GM23338 (cell line): ENCODE measurements around the gene EPHA8. TPM values are rescaled to one million over a fixed set of nuclear protein-coding genes. Genes with fewer than 3 reads are reported as not detected.

ENCODE experiments used
- ATAC-seq: fragments of 200-7000 bp; cut with Tn5 transposase; 3 replicates; pipeline ENCODE4 v1.9.1; 2020
- DNase-seq: peaks from one replicate; pipeline ENCODE4 v3.0.0-alpha.2; 2015; ENCODE audit warnings: low spot score
- H2AFZ ChIP-seq: fragments of 200-600 bp; sonication (generic); 2 replicates; pipeline ENCODE4 v1.8.0; 2016; ENCODE audit warnings: antibody characterized with exemption, mild to moderate bottlenecking, moderate library complexity
- H3F3A ChIP-seq: fragments of 200-600 bp; sonication (generic); replicated peaks from 2 replicates; pipeline ENCODE4 v1.8.0; 2017; ENCODE audit warnings: antibody characterized with exemption, mixed run types, low read depth
- H3K27ac ChIP-seq: fragments of 200-600 bp; sonication (generic); 2 replicates; pipeline ENCODE4 v1.6.1; 2016; ENCODE audit warnings: low read depth
- H3K27me3 ChIP-seq: fragments of 200-600 bp; sonication (generic); 2 replicates; pipeline ENCODE4 v1.8.0; 2016; ENCODE audit warnings: mild to moderate bottlenecking, mixed run types, moderate library complexity; ENCODE audit not compliant: insufficient read depth
- H3K36me3 ChIP-seq: fragments of 200-600 bp; sonication (generic); 2 replicates; pipeline ENCODE4 v1.8.0; 2016; ENCODE audit warnings: mild to moderate bottlenecking; ENCODE audit not compliant: insufficient read depth
- H3K4me1 ChIP-seq: fragments of 200-600 bp; sonication (generic); 2 replicates; pipeline ENCODE4 v1.8.0; 2016; ENCODE audit warnings: mild to moderate bottlenecking, moderate library complexity; ENCODE audit not compliant: insufficient read depth
- H3K4me2 ChIP-seq: fragments of 200-600 bp; sonication (generic); 2 replicates; pipeline ENCODE4 v1.7.1; 2017; ENCODE audit warnings: mixed run types
- H3K4me3 ChIP-seq: fragments of 200-600 bp; sonication (generic); 2 replicates; pipeline ENCODE4 v1.6.1; 2016; ENCODE audit warnings: mixed run types
- H3K79me2 ChIP-seq: fragments of 200-600 bp; sonication (generic); replicated peaks from 2 replicates; pipeline ENCODE4 v1.8.0; 2017; ENCODE audit warnings: mild to moderate bottlenecking; ENCODE audit not compliant: insufficient read depth
- H3K9me2 ChIP-seq: fragments of 200-600 bp; sonication (generic); 2 replicates; pipeline ENCODE4 v1.8.0; 2017; ENCODE audit not compliant: insufficient read depth
- H4K20me1 ChIP-seq: fragments of 200-600 bp; sonication (generic); replicated peaks from 2 replicates; pipeline ENCODE4 v1.8.0; 2017; ENCODE audit warnings: mild to moderate bottlenecking; ENCODE audit not compliant: insufficient read depth
- H3K27ac Mint-ChIP-seq: 2 replicates; pipeline ENCODE4 v1.8.0; 2020; ENCODE audit warnings: inconsistent platforms, mild to moderate bottlenecking, moderate library complexity, mixed read lengths
- H3K27me3 Mint-ChIP-seq: 3 replicates; pipeline ENCODE4 v1.8.0; 2022; ENCODE audit warnings: low read depth, mild to moderate bottlenecking, moderate library complexity, mixed read lengths, inconsistent platforms; ENCODE audit not compliant: insufficient read depth, poor library complexity
- H3K36me3 Mint-ChIP-seq: 3 replicates; pipeline ENCODE4 v1.8.0; 2021; ENCODE audit warnings: low read depth, mild to moderate bottlenecking, inconsistent platforms, moderate library complexity, mixed read lengths
- H3K4me1 Mint-ChIP-seq: 3 replicates; pipeline ENCODE4 v1.8.0; 2020; ENCODE audit warnings: mild to moderate bottlenecking, inconsistent platforms, mixed read lengths
- H3K4me3 Mint-ChIP-seq: 3 replicates; pipeline ENCODE4 v1.8.0; 2021; ENCODE audit warnings: moderate library complexity, mild to moderate bottlenecking, inconsistent platforms, mixed read lengths
- H3K9me3 Mint-ChIP-seq: 3 replicates; pipeline ENCODE4 v1.8.0; 2020; ENCODE audit warnings: moderate library complexity, mild to moderate bottlenecking, inconsistent platforms, mixed read lengths
- CREB1 ChIP-seq: fragments of 250-450 bp; sonication (Bioruptor Pico); IDR thresholded peaks from 2 replicates; pipeline ENCODE4 v1.5.0; 2020; ENCODE audit warnings: low read depth, mild to moderate bottlenecking, moderate library complexity
- EZH2 ChIP-seq: fragments of 200-600 bp; sonication (generic); IDR thresholded peaks from one replicate; pipeline ENCODE4 v1.8.0; 2017; ENCODE audit warnings: antibody characterized with exemption, mild to moderate bottlenecking, low read depth; ENCODE audit not compliant: unreplicated experiment
- EZH2phosphoT487 ChIP-seq: fragments of 200-600 bp; sonication (generic); IDR thresholded peaks from one replicate; pipeline ENCODE4 v1.8.1; 2018; ENCODE audit warnings: antibody characterized with exemption; ENCODE audit not compliant: unreplicated experiment
- JUNB ChIP-seq: IDR thresholded peaks from one replicate; pipeline ENCODE4 v1.6.1; 2016; ENCODE audit warnings: antibody characterized with exemption; ENCODE audit not compliant: unreplicated experiment
- NANOG ChIP-seq: IDR thresholded peaks from 2 replicates; pipeline ENCODE4 v1.6.1; 2016; ENCODE audit warnings: antibody characterized with exemption, borderline replicate concordance
- POLR2AphosphoS5 ChIP-seq: IDR thresholded peaks from 2 replicates; pipeline ENCODE4 v1.6.1; 2016; ENCODE audit warnings: antibody characterized with exemption, low read depth
- STAT1 ChIP-seq: IDR thresholded peaks from one replicate; pipeline ENCODE4 v1.6.1; 2016; ENCODE audit warnings: antibody characterized with exemption; ENCODE audit not compliant: unreplicated experiment
- ZNF114 ChIP-seq: fragments of 250-450 bp; sonication (Bioruptor Pico); IDR thresholded peaks from 2 replicates; pipeline ENCODE4 v1.5.0; 2020; ENCODE audit warnings: mild to moderate bottlenecking, moderate library complexity
- ZNF331 ChIP-seq: fragments of 250-450 bp; sonication (Bioruptor Pico); IDR thresholded peaks from 2 replicates; pipeline ENCODE4 v1.5.0; 2020; ENCODE audit warnings: low read depth, mild to moderate bottlenecking, moderate library complexity
- polyA plus RNA-seq: library from polyadenylated mRNA; unstranded; fragments of >200 nt; fragmentation: Nextera tagmentation; extraction: Ambion mirVana; gene quantifications from 2 replicates; pipeline ENCODE4 v1.2.1, GENCODE V29; 2016
- total RNA-seq: library from RNA; depleted of rRNA; stranded (reverse); fragments of >200 nt; shearing (Covaris generic); gene quantifications from 2 replicates; pipeline ENCODE4 v1.2.3, GENCODE V29; 2014
- TF ChIP-seq, protein P1 (sequence below): IDR thresholded peaks from 2 replicates; pipeline ENCODE4 v1.6.1; 2016; ENCODE audit warnings: antibody characterized with exemption
- TF ChIP-seq, protein P2 (sequence below): IDR thresholded peaks from one replicate; pipeline ENCODE4 v1.6.1; 2018; ENCODE audit warnings: antibody characterized with exemption; ENCODE audit not compliant: unreplicated experiment
- TF ChIP-seq, protein P3 (sequence below), 2 experiments: fragments of 200-600 bp in 1 of 2; sonication (generic) in 1 of 2; conservative IDR thresholded peaks; 2 replicates each; pipeline versions ENCODE4 v1.5.1 to v1.6.1; 2016 to 2017; ENCODE audit warnings: antibody characterized with exemption in 2 of 2, low read depth in 2 of 2, mild to moderate bottlenecking in 2 of 2, moderate library complexity in 1 of 2

Gene EPHA8
- total and polyA plus RNA-seq, 2 experiments from 2014 or later, result 2.3 to 5.0 TPM

DNA sequence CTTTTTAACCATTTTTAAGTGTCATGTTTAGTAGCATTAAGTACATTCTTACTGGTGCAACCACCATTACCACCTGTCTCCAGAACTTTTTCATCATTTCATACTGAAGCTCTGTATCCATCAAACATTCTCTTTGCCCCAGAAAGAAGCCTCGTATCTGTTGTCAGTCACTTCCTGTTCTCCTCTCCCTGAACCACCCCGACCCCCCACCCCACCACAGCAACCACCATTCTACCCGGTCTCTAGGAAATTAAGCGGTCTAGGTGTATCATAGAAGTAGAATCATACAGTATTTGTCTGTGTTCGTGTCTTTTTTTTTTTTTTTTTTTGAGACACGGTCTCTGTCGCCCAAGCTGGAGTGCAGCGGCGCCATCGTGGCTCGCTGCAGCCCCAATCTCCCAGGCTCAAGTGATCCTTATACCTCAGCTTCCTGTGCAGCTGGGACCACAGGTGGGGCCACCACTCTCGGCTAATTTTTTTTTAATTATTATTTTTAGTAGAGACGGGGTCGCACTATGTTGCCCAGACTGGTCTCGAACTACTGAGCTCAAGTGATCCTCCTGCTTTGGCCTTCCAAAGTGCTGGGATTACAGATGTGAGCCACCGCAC, 23.7 kb upstream of the EPHA8 start:
- no peak overlapping the region for H3K4me2 ChIP-seq
- no peaks in the 10 kb centered on the region for H4K20me1 ChIP-seq
- ATAC-seq, result no peak
- Mint-ChIP-seq H3K27ac (no peak overlapping the region), H3K36me3 (no peaks in the 10 kb centered on the region), H3K4me3 (no peak overlapping the region), H3K27me3 (peaks cover 9% of the 10 kb centered on the region), H3K4me1 (no peaks in the 10 kb centered on the region), H3K9me3 (no peaks in the 10 kb centered on the region)
- no peak overlapping the region for H3K4me3 ChIP-seq
- no peak overlapping the region for H2AFZ ChIP-seq
- no peaks in the 10 kb centered on the region for H3K27me3 ChIP-seq
- H3K36me3 ChIP-seq, result no peaks in the 10 kb centered on the region
- TF ChIP-seq EZH2phosphoT487 (no peak), ZNF114 (CRISPR knock-in tag) (no peak), ZNF331 (CRISPR knock-in tag) (no peak), JUNB (no peak), STAT1 (no peak), POLR2AphosphoS5 (no peak)
- TF ChIP-seq, protein P1, sequence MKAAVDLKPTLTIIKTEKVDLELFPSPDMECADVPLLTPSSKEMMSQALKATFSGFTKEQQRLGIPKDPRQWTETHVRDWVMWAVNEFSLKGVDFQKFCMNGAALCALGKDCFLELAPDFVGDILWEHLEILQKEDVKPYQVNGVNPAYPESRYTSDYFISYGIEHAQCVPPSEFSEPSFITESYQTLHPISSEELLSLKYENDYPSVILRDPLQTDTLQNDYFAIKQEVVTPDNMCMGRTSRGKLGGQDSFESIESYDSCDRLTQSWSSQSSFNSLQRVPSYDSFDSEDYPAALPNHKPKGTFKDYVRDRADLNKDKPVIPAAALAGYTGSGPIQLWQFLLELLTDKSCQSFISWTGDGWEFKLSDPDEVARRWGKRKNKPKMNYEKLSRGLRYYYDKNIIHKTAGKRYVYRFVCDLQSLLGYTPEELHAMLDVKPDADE, result no peak
- H3K9me2 ChIP-seq, result no peaks in the 10 kb centered on the region
- no peak for DNase-seq
- no peak overlapping the region for H3K27ac ChIP-seq
- no peaks in the 10 kb centered on the region for H3K4me1 ChIP-seq
- H3K79me2 ChIP-seq, result no peaks in the 10 kb centered on the region
- H3F3A ChIP-seq, result no peaks in the 10 kb centered on the region

DNA sequence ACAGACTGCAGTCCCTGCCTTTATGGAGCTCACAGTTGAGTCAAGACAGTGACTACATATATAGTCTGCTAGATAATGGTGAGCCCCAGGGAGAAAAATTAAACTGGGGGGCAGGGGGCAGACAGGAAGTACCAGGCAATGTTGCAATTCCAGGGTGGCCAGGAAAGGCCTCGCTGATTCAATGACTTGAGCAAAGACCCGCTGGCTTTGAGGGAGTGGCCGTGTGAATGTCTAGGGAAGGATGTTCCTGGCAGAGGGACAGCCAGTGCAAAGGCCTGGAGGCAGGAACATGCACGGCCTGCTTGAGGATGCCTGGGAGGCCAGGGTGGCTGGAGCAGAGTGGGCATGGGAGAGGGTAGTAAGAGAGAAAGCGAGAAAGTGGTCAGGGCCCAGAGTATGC, 23.0 kb upstream of the EPHA8 start:
- DNase-seq (no peak), ATAC-seq (no peak)
- no peak overlapping the region for H3K4me3 ChIP-seq
- no peaks in the 10 kb centered on the region for H3K4me1 Mint-ChIP-seq
- no peaks in the 10 kb centered on the region for H3K9me3 Mint-ChIP-seq
- no peaks in the 10 kb centered on the region for H3F3A ChIP-seq
- no peak overlapping the region; the same call in 1 of the 2 replicates for H3K27ac Mint-ChIP-seq
- H3K27me3 ChIP-seq, result no peaks in the 10 kb centered on the region
- no peaks in the 10 kb centered on the region for H3K79me2 ChIP-seq
- H3K36me3 Mint-ChIP-seq, result no peaks in the 10 kb centered on the region
- H3K9me2 ChIP-seq, result no peaks in the 10 kb centered on the region
- H2AFZ ChIP-seq, result no peak overlapping the region
- H3K4me1 ChIP-seq, result no peaks in the 10 kb centered on the region
- no peak overlapping the region for H3K4me3 Mint-ChIP-seq
- no peaks in the 10 kb centered on the region for H3K36me3 ChIP-seq
- no peaks in the 10 kb centered on the region for H4K20me1 ChIP-seq
- H3K27me3 Mint-ChIP-seq, result peaks cover 9% of the 10 kb centered on the region
- H3K27ac ChIP-seq, result no peak overlapping the region
- H3K4me2 ChIP-seq, result no peak overlapping the region
- TF ChIP-seq ZNF114 (CRISPR knock-in tag), result no peak
- TF ChIP-seq EZH2phosphoT487, result no peak
- TF ChIP-seq, protein P2, sequence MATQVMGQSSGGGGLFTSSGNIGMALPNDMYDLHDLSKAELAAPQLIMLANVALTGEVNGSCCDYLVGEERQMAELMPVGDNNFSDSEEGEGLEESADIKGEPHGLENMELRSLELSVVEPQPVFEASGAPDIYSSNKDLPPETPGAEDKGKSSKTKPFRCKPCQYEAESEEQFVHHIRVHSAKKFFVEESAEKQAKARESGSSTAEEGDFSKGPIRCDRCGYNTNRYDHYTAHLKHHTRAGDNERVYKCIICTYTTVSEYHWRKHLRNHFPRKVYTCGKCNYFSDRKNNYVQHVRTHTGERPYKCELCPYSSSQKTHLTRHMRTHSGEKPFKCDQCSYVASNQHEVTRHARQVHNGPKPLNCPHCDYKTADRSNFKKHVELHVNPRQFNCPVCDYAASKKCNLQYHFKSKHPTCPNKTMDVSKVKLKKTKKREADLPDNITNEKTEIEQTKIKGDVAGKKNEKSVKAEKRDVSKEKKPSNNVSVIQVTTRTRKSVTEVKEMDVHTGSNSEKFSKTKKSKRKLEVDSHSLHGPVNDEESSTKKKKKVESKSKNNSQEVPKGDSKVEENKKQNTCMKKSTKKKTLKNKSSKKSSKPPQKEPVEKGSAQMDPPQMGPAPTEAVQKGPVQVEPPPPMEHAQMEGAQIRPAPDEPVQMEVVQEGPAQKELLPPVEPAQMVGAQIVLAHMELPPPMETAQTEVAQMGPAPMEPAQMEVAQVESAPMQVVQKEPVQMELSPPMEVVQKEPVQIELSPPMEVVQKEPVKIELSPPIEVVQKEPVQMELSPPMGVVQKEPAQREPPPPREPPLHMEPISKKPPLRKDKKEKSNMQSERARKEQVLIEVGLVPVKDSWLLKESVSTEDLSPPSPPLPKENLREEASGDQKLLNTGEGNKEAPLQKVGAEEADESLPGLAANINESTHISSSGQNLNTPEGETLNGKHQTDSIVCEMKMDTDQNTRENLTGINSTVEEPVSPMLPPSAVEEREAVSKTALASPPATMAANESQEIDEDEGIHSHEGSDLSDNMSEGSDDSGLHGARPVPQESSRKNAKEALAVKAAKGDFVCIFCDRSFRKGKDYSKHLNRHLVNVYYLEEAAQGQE, result no peak
- no peak for TF ChIP-seq POLR2AphosphoS5
- no peak for TF ChIP-seq ZNF331 (CRISPR knock-in tag)
- TF ChIP-seq STAT1, result no peak
- no peak for TF ChIP-seq JUNB
- TF ChIP-seq, protein P3, sequence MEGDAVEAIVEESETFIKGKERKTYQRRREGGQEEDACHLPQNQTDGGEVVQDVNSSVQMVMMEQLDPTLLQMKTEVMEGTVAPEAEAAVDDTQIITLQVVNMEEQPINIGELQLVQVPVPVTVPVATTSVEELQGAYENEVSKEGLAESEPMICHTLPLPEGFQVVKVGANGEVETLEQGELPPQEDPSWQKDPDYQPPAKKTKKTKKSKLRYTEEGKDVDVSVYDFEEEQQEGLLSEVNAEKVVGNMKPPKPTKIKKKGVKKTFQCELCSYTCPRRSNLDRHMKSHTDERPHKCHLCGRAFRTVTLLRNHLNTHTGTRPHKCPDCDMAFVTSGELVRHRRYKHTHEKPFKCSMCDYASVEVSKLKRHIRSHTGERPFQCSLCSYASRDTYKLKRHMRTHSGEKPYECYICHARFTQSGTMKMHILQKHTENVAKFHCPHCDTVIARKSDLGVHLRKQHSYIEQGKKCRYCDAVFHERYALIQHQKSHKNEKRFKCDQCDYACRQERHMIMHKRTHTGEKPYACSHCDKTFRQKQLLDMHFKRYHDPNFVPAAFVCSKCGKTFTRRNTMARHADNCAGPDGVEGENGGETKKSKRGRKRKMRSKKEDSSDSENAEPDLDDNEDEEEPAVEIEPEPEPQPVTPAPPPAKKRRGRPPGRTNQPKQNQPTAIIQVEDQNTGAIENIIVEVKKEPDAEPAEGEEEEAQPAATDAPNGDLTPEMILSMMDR (conservative IDR thresholded peaks at IDR 0.05; ENCODE audit: low read depth in 2 of 2), result no peak
- TF ChIP-seq, protein P1, result no peak
- TF ChIP-seq EZH2, result no peak
- no peak for TF ChIP-seq NANOG
- TF ChIP-seq CREB1 (CRISPR knock-in tag), result no peak
